ENCODE data around the gene MPP1.

DNA sequence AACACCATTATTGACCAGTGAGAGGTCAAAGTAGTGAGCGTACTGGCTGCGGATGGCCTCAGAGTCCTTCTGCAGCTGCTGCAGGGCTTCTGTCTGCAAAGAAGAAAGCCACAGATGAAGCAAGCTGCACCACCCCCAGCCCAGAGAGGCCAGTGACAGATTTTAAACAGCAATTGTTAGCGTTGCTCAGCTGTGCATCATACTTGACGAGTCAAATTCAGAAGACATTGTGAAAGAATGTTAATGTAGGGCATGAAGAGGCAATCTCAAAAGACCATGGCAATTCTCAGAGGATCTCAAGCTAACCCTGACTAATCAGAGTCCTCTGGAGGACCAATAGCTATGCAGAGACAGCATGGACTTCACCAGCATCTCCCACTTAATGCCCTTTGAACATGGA lies 26.0 kb downstream of the MPP1 start:
- TF ChIP-seq, protein P1, sequence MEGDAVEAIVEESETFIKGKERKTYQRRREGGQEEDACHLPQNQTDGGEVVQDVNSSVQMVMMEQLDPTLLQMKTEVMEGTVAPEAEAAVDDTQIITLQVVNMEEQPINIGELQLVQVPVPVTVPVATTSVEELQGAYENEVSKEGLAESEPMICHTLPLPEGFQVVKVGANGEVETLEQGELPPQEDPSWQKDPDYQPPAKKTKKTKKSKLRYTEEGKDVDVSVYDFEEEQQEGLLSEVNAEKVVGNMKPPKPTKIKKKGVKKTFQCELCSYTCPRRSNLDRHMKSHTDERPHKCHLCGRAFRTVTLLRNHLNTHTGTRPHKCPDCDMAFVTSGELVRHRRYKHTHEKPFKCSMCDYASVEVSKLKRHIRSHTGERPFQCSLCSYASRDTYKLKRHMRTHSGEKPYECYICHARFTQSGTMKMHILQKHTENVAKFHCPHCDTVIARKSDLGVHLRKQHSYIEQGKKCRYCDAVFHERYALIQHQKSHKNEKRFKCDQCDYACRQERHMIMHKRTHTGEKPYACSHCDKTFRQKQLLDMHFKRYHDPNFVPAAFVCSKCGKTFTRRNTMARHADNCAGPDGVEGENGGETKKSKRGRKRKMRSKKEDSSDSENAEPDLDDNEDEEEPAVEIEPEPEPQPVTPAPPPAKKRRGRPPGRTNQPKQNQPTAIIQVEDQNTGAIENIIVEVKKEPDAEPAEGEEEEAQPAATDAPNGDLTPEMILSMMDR (IDR thresholded peaks at IDR 0.05): no peak
- no peak for TF ChIP-seq POLR2A (IDR thresholded peaks at IDR 0.05)
- no peak for TF ChIP-seq EP300 (IDR thresholded peaks at IDR 0.05)

Data from gastroesophageal sphincter (tissue), 3 donors.